ENCODE data around the gene DNAH9. TPM values are rescaled to one million over a fixed set of nuclear protein-coding genes. Genes with fewer than 3 reads are reported as not detected.

Gene DNAH9
- polyA plus RNA-seq, 1 donor (not counting 4 experiments of a cell fraction or from before 2014, with no cell fraction given), result 0.42 TPM

DNA sequence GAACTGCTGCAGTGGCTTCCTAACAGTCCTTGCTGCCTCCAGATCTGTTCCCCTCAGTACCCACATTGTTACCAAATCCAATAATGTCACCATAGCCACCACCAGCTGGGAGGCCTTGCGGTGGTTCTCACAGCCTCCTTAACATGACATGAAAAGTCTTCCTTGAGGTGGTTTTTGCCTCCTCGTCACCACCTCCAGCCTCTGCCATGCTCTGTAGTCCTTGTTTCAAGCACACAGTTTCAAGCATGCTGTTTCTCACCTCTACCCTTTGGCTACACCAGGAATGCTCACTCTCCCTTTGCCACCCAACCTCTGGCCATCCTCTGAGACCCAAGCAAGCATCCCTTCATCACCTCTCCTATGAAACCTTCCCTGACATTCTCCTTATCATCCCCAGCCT lies 47.2 kb downstream of the DNAH9 start:
- H4K20me1 ChIP-seq (ENCODE audit: control insufficient read depth, extremely low read depth, insufficient read depth, low read length), result no peaks in the 10 kb centered on the region
- dilution Hi-C loops (cut with MboI; ENCODE audit: extremely low pct_ligation_motif_present, low sequenced_read_pairs), result no loop called here
- no peak overlapping the region for H3K27ac ChIP-seq (ENCODE audit: control insufficient read depth, insufficient read depth, low read length)
- no peak overlapping the region for H3K9ac ChIP-seq (ENCODE audit: control insufficient read depth, extremely low read depth, insufficient read depth, low read length)
- H3K27me3 ChIP-seq (ENCODE audit: control insufficient read depth, extremely low read depth, insufficient read depth, low read length), result no peaks in the 10 kb centered on the region
- no peaks in the 10 kb centered on the region for H3K4me1 ChIP-seq (ENCODE audit: control insufficient read depth, extremely low read depth, insufficient read depth, low read length)
- no peak overlapping the region for H3K4me3 ChIP-seq (ENCODE audit: control insufficient read depth in 2 of 3, extremely low read depth in 1 of 3, insufficient read depth in 2 of 3, low read depth in 1 of 3, low read length in 3 of 3)
- no peak overlapping the region for H2AFZ ChIP-seq (ENCODE audit: control insufficient read depth, low read length)
- no peaks in the 10 kb centered on the region for H3K9me1 ChIP-seq (ENCODE audit: control insufficient read depth, extremely low read depth, insufficient read depth, low read length)
- FAIRE-seq (no peak), DNase-seq (ENCODE audit: low read depth, low spot score) (no peak)
- H3K79me2 ChIP-seq (ENCODE audit: control insufficient read depth, insufficient read depth, low read length), result no peaks in the 10 kb centered on the region
- no peak for TF ChIP-seq EZH2 (IDR thresholded peaks at IDR 0.05; ENCODE audit: low read length)
- TF ChIP-seq, protein P1, sequence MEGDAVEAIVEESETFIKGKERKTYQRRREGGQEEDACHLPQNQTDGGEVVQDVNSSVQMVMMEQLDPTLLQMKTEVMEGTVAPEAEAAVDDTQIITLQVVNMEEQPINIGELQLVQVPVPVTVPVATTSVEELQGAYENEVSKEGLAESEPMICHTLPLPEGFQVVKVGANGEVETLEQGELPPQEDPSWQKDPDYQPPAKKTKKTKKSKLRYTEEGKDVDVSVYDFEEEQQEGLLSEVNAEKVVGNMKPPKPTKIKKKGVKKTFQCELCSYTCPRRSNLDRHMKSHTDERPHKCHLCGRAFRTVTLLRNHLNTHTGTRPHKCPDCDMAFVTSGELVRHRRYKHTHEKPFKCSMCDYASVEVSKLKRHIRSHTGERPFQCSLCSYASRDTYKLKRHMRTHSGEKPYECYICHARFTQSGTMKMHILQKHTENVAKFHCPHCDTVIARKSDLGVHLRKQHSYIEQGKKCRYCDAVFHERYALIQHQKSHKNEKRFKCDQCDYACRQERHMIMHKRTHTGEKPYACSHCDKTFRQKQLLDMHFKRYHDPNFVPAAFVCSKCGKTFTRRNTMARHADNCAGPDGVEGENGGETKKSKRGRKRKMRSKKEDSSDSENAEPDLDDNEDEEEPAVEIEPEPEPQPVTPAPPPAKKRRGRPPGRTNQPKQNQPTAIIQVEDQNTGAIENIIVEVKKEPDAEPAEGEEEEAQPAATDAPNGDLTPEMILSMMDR (optimal IDR thresholded peaks at IDR 0.05 in 1 of 3, IDR thresholded peaks at IDR 0.05 in 1 of 3, conservative IDR thresholded peaks at IDR 0.05 in 1 of 3; ENCODE audit: extremely low read depth in 1 of 3, insufficient read depth in 2 of 3, low read length in 3 of 3), result no peak
- no peak overlapping the region for H3K4me2 ChIP-seq (ENCODE audit: control insufficient read depth, extremely low read depth, insufficient read depth, low read depth, low read length)
- no peaks in the 10 kb centered on the region for H3K9me3 ChIP-seq (ENCODE audit: control insufficient read depth, low read depth, low read length)
- no peaks in the 10 kb centered on the region for H3K36me3 ChIP-seq (ENCODE audit: control insufficient read depth in 2 of 2, extremely low read depth in 1 of 2, insufficient read depth in 2 of 2, low read length in 2 of 2)

DNA sequence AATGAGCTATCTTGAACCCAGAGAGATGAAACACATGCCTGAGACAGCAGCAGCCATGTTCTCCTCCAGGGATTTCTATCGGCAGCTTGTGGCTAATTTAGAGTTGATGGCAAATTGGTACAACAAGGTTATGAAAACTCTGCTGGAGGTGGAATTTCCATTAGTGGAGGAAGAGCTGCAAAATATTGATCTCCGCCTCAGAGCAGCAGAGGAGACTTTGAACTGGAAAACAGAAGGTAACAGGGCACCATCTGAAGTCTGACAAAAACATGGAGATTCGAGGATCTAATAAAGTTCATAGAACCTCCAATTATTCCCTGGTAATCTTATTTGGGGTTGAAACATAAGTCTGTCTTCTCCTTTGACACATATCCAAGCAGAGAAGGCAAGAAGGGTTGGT lies 52.8 kb downstream of the DNAH9 start:
- H3K36me3 ChIP-seq (ENCODE audit: control insufficient read depth in 2 of 2, extremely low read depth in 1 of 2, insufficient read depth in 2 of 2, low read length in 2 of 2), result no peaks in the 10 kb centered on the region
- H3K27ac ChIP-seq (ENCODE audit: control insufficient read depth, insufficient read depth, low read length), result no peak overlapping the region
- H3K9me1 ChIP-seq (ENCODE audit: control insufficient read depth, extremely low read depth, insufficient read depth, low read length), result no peaks in the 10 kb centered on the region
- DNase-seq (ENCODE audit: low read depth, low spot score), result no peak
- no peak for TF ChIP-seq EZH2 (IDR thresholded peaks at IDR 0.05; ENCODE audit: low read length)
- TF ChIP-seq, protein P1 (optimal IDR thresholded peaks at IDR 0.05 in 1 of 3, IDR thresholded peaks at IDR 0.05 in 1 of 3, conservative IDR thresholded peaks at IDR 0.05 in 1 of 3; ENCODE audit: extremely low read depth in 1 of 3, insufficient read depth in 2 of 3, low read length in 3 of 3), result no peak
- dilution Hi-C loops (cut with MboI; ENCODE audit: extremely low pct_ligation_motif_present, low sequenced_read_pairs), result no loop called here
- no peaks in the 10 kb centered on the region for H3K4me1 ChIP-seq (ENCODE audit: control insufficient read depth, extremely low read depth, insufficient read depth, low read length)
- no peaks in the 10 kb centered on the region for H3K27me3 ChIP-seq (ENCODE audit: control insufficient read depth, extremely low read depth, insufficient read depth, low read length)
- H3K4me2 ChIP-seq (ENCODE audit: control insufficient read depth, extremely low read depth, insufficient read depth, low read depth, low read length), result no peak overlapping the region
- no peaks in the 10 kb centered on the region for H3K79me2 ChIP-seq (ENCODE audit: control insufficient read depth, insufficient read depth, low read length)
- no peak overlapping the region for H2AFZ ChIP-seq (ENCODE audit: control insufficient read depth, low read length)
- no peak overlapping the region for H3K9ac ChIP-seq (ENCODE audit: control insufficient read depth, extremely low read depth, insufficient read depth, low read length)
- no peaks in the 10 kb centered on the region for H4K20me1 ChIP-seq (ENCODE audit: control insufficient read depth, extremely low read depth, insufficient read depth, low read length)
- no peaks in the 10 kb centered on the region for H3K9me3 ChIP-seq (ENCODE audit: control insufficient read depth, low read depth, low read length)
- no peak for FAIRE-seq
- no peak overlapping the region for H3K4me3 ChIP-seq (ENCODE audit: control insufficient read depth in 2 of 3, extremely low read depth in 1 of 3, insufficient read depth in 2 of 3, low read depth in 1 of 3, low read length in 3 of 3)
